GM23338 (cell line): Measurements from ENCODE around the gene RNF187. TPM values are rescaled to one million over a fixed set of nuclear protein-coding genes. Genes with fewer than 3 reads are reported as not detected.

Experiments
- ATAC-seq: fragments of 200-7000 bp; cut with Tn5 transposase; 3 replicates; pipeline ENCODE4 v1.9.1; 2020
- DNase-seq: peaks from one replicate; pipeline ENCODE4 v3.0.0-alpha.2; 2015; ENCODE audit warnings: low spot score
- H2AFZ ChIP-seq: fragments of 200-600 bp; sonication (generic); 2 replicates; pipeline ENCODE4 v1.8.0; 2016; ENCODE audit warnings: antibody characterized with exemption, mild to moderate bottlenecking, moderate library complexity
- H3F3A ChIP-seq: fragments of 200-600 bp; sonication (generic); replicated peaks from 2 replicates; pipeline ENCODE4 v1.8.0; 2017; ENCODE audit warnings: antibody characterized with exemption, mixed run types, low read depth
- H3K27ac ChIP-seq: fragments of 200-600 bp; sonication (generic); 2 replicates; pipeline ENCODE4 v1.6.1; 2016; ENCODE audit warnings: low read depth
- H3K27me3 ChIP-seq: fragments of 200-600 bp; sonication (generic); 2 replicates; pipeline ENCODE4 v1.8.0; 2016; ENCODE audit warnings: mild to moderate bottlenecking, mixed run types, moderate library complexity; ENCODE audit not compliant: insufficient read depth
- H3K36me3 ChIP-seq: fragments of 200-600 bp; sonication (generic); 2 replicates; pipeline ENCODE4 v1.8.0; 2016; ENCODE audit warnings: mild to moderate bottlenecking; ENCODE audit not compliant: insufficient read depth
- H3K4me1 ChIP-seq: fragments of 200-600 bp; sonication (generic); 2 replicates; pipeline ENCODE4 v1.8.0; 2016; ENCODE audit warnings: mild to moderate bottlenecking, moderate library complexity; ENCODE audit not compliant: insufficient read depth
- H3K4me2 ChIP-seq: fragments of 200-600 bp; sonication (generic); 2 replicates; pipeline ENCODE4 v1.7.1; 2017; ENCODE audit warnings: mixed run types
- H3K4me3 ChIP-seq: fragments of 200-600 bp; sonication (generic); 2 replicates; pipeline ENCODE4 v1.6.1; 2016; ENCODE audit warnings: mixed run types
- H3K79me2 ChIP-seq: fragments of 200-600 bp; sonication (generic); replicated peaks from 2 replicates; pipeline ENCODE4 v1.8.0; 2017; ENCODE audit warnings: mild to moderate bottlenecking; ENCODE audit not compliant: insufficient read depth
- H3K9me2 ChIP-seq: fragments of 200-600 bp; sonication (generic); 2 replicates; pipeline ENCODE4 v1.8.0; 2017; ENCODE audit not compliant: insufficient read depth
- H4K20me1 ChIP-seq: fragments of 200-600 bp; sonication (generic); replicated peaks from 2 replicates; pipeline ENCODE4 v1.8.0; 2017; ENCODE audit warnings: mild to moderate bottlenecking; ENCODE audit not compliant: insufficient read depth
- H3K27ac Mint-ChIP-seq: 2 replicates; pipeline ENCODE4 v1.8.0; 2020; ENCODE audit warnings: inconsistent platforms, mild to moderate bottlenecking, moderate library complexity, mixed read lengths
- H3K27me3 Mint-ChIP-seq: 3 replicates; pipeline ENCODE4 v1.8.0; 2022; ENCODE audit warnings: low read depth, mild to moderate bottlenecking, moderate library complexity, mixed read lengths, inconsistent platforms; ENCODE audit not compliant: insufficient read depth, poor library complexity
- H3K36me3 Mint-ChIP-seq: 3 replicates; pipeline ENCODE4 v1.8.0; 2021; ENCODE audit warnings: low read depth, mild to moderate bottlenecking, inconsistent platforms, moderate library complexity, mixed read lengths
- H3K4me1 Mint-ChIP-seq: 3 replicates; pipeline ENCODE4 v1.8.0; 2020; ENCODE audit warnings: mild to moderate bottlenecking, inconsistent platforms, mixed read lengths
- H3K4me3 Mint-ChIP-seq: 3 replicates; pipeline ENCODE4 v1.8.0; 2021; ENCODE audit warnings: moderate library complexity, mild to moderate bottlenecking, inconsistent platforms, mixed read lengths
- H3K9me3 Mint-ChIP-seq: 3 replicates; pipeline ENCODE4 v1.8.0; 2020; ENCODE audit warnings: moderate library complexity, mild to moderate bottlenecking, inconsistent platforms, mixed read lengths
- CREB1 ChIP-seq: fragments of 250-450 bp; sonication (Bioruptor Pico); IDR thresholded peaks from 2 replicates; pipeline ENCODE4 v1.5.0; 2020; ENCODE audit warnings: low read depth, mild to moderate bottlenecking, moderate library complexity
- ETS1 ChIP-seq: IDR thresholded peaks from 2 replicates; pipeline ENCODE4 v1.6.1; 2016; ENCODE audit warnings: antibody characterized with exemption
- JUNB ChIP-seq: IDR thresholded peaks from one replicate; pipeline ENCODE4 v1.6.1; 2016; ENCODE audit warnings: antibody characterized with exemption; ENCODE audit not compliant: unreplicated experiment
- NANOG ChIP-seq: IDR thresholded peaks from 2 replicates; pipeline ENCODE4 v1.6.1; 2016; ENCODE audit warnings: antibody characterized with exemption, borderline replicate concordance
- POLR2AphosphoS5 ChIP-seq: IDR thresholded peaks from 2 replicates; pipeline ENCODE4 v1.6.1; 2016; ENCODE audit warnings: antibody characterized with exemption, low read depth
- REST ChIP-seq: IDR thresholded peaks from one replicate; pipeline ENCODE4 v1.6.1; 2018; ENCODE audit warnings: antibody characterized with exemption; ENCODE audit not compliant: unreplicated experiment
- ZNF114 ChIP-seq: fragments of 250-450 bp; sonication (Bioruptor Pico); IDR thresholded peaks from 2 replicates; pipeline ENCODE4 v1.5.0; 2020; ENCODE audit warnings: mild to moderate bottlenecking, moderate library complexity
- ZNF331 ChIP-seq: fragments of 250-450 bp; sonication (Bioruptor Pico); IDR thresholded peaks from 2 replicates; pipeline ENCODE4 v1.5.0; 2020; ENCODE audit warnings: low read depth, mild to moderate bottlenecking, moderate library complexity
- polyA plus RNA-seq: library from polyadenylated mRNA; unstranded; fragments of >200 nt; fragmentation: Nextera tagmentation; extraction: Ambion mirVana; gene quantifications from 2 replicates; pipeline ENCODE4 v1.2.1, GENCODE V29; 2016
- total RNA-seq: library from RNA; depleted of rRNA; stranded (reverse); fragments of >200 nt; shearing (Covaris generic); gene quantifications from 2 replicates; pipeline ENCODE4 v1.2.3, GENCODE V29; 2014
- TF ChIP-seq, protein P1 (sequence below), 2 experiments: fragments of 200-600 bp in 1 of 2; sonication (generic) in 1 of 2; conservative IDR thresholded peaks; 2 replicates each; pipeline versions ENCODE4 v1.5.1 to v1.6.1; 2016 to 2017; ENCODE audit warnings: antibody characterized with exemption in 2 of 2, low read depth in 2 of 2, mild to moderate bottlenecking in 2 of 2, moderate library complexity in 1 of 2

RNF187 gene
- total and polyA plus RNA-seq, 2 experiments from 2014 or later = 24.8 to 55.3 TPM

DNA sequence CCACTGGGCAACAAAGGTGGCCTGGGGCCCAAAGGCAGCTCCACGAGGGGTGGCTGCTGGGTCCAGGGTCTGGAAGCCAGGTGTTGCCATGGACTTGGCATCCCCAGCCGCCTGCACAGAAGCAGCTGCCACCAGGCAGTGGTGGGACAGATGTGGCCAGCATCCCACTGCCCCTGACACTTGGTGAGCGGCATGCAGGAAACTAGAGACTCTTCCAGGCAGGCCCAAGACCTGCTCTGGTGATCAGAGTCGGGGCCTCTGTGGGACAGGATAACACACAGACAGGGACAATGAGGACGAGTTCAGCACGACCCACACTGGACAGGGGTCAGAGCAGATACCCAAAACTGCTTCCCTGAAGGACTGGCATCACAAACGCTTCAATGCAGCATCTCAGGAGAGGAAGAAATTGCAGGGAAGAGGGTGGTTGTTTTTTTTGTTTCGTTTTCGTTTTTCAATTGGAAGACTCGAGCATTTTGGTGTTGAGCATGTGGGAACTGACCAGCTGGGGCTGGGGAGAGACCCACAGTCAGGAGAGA is 34.1 kb upstream of the RNF187 start:
- H3K4me3 ChIP-seq = no peak overlapping the region
- H3F3A ChIP-seq = 0 out of 2 replicates have a peak, but pooled peaks cover 4% of the 10 kb centered on the region
- H3K27me3 Mint-ChIP-seq = peaks cover 26% of the 10 kb centered on the region
- H3K36me3 ChIP-seq = no peaks in the 10 kb centered on the region
- no peak overlapping the region for H2AFZ ChIP-seq
- peaks cover 12% of the 10 kb centered on the region for H3K4me1 Mint-ChIP-seq
- H3K27me3 ChIP-seq = peaks cover 17% of the 10 kb centered on the region
- H3K27ac Mint-ChIP-seq = no peak overlapping the region; the same call in 1 of the 2 replicates
- H3K4me3 Mint-ChIP-seq = no peak overlapping the region; the same call in 2 of the 3 replicates
- no peaks in the 10 kb centered on the region for H3K9me2 ChIP-seq
- H3K79me2 ChIP-seq = peaks cover 19% of the 10 kb centered on the region
- H4K20me1 ChIP-seq = peaks cover 20% of the 10 kb centered on the region
- TF ChIP-seq POLR2AphosphoS5 (no peak), ZNF331 (CRISPR knock-in tag) (no peak), NANOG (no peak), CREB1 (CRISPR knock-in tag) (no peak), ZNF114 (CRISPR knock-in tag) (no peak), ETS1 (no peak), REST (no peak), JUNB (no peak)
- TF ChIP-seq, protein P1, sequence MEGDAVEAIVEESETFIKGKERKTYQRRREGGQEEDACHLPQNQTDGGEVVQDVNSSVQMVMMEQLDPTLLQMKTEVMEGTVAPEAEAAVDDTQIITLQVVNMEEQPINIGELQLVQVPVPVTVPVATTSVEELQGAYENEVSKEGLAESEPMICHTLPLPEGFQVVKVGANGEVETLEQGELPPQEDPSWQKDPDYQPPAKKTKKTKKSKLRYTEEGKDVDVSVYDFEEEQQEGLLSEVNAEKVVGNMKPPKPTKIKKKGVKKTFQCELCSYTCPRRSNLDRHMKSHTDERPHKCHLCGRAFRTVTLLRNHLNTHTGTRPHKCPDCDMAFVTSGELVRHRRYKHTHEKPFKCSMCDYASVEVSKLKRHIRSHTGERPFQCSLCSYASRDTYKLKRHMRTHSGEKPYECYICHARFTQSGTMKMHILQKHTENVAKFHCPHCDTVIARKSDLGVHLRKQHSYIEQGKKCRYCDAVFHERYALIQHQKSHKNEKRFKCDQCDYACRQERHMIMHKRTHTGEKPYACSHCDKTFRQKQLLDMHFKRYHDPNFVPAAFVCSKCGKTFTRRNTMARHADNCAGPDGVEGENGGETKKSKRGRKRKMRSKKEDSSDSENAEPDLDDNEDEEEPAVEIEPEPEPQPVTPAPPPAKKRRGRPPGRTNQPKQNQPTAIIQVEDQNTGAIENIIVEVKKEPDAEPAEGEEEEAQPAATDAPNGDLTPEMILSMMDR (conservative IDR thresholded peaks at IDR 0.05; ENCODE audit: low read depth in 2 of 2) = no peak
- no peak overlapping the region for H3K27ac ChIP-seq
- H3K9me3 Mint-ChIP-seq = no peaks in the 10 kb centered on the region; the same call in 2 of the 3 replicates
- no peak overlapping the region for H3K4me2 ChIP-seq
- ATAC-seq (no peak), DNase-seq (no peak)
- peaks cover 5% of the 10 kb centered on the region; the same call in 2 of the 3 replicates for H3K36me3 Mint-ChIP-seq
- H3K4me1 ChIP-seq = peaks cover 7% of the 10 kb centered on the region; the same call in 1 of the 2 replicates
